ENCODE results near the gene DMWD. TPM values are rescaled to one million over a fixed set of nuclear protein-coding genes. Genes with fewer than 3 reads are reported as not detected.

The DMWD gene
- total RNA-seq, 1 experiment from 2014 or later, result 44.3 TPM

GRCh38 chr19:45789035-45789786, 3.4 kb downstream of the DMWD start:
- DNase-seq (ENCODE audit: low read depth), result no peak

- DNase-seq (ENCODE audit: low read depth), result no peak
These were observed 6.1 kb downstream of the DMWD start for GRCh38 chr19:45786533-45786894.

GRCh38 chr19:45785781-45786532, 6.7 kb downstream of the DMWD start:
- DNase-seq (ENCODE audit: low read depth), result no peak

- DNase-seq (ENCODE audit: low read depth), result no peak
These were observed 7.5 kb downstream of the DMWD start for GRCh38 chr19:45785097-45785496.

GRCh38 chr19:45784096-45784495, 8.5 kb downstream of the DMWD start:
- DNase-seq (ENCODE audit: low read depth), result no peak

GRCh38 chr19:45782820-45783785, 9.5 kb downstream of the DMWD start:
- DNase-seq (ENCODE audit: low read depth), result no peak

- DNase-seq (ENCODE audit: low read depth), result no peak
These were observed 10.4 kb downstream of the DMWD start, which contains the start of gene DMPK for GRCh38 chr19:45782162-45782691. Gene DMPK, minus strand, starts transcription at chr19:45782490. Its CDS starts 138 bp downstream, at chr19:45782352.

- DNase-seq (ENCODE audit: low read depth), result no peak
These were observed 11.2 kb downstream of the DMWD start for GRCh38 chr19:45781214-45782161.

GRCh38 chr19:45780448-45781213, 12.0 kb downstream of the DMWD start:
- no peak for DNase-seq (ENCODE audit: low read depth)

- DNase-seq (ENCODE audit: low read depth), result no peak
These were observed 12.5 kb downstream of the DMWD start for GRCh38 chr19:45780146-45780447.

- no peak for DNase-seq (ENCODE audit: low read depth)
These were observed 13.2 kb downstream of the DMWD start for GRCh38 chr19:45779231-45780145.

- no peak for DNase-seq (ENCODE audit: low read depth)
These were observed 14.5 kb downstream of the DMWD start for GRCh38 chr19:45778010-45778661.

GRCh38 chr19:45777395-45777961, 15.2 kb downstream of the DMWD start:
- DNase-seq (ENCODE audit: low read depth), result no peak

- no peak for DNase-seq (ENCODE audit: low read depth)
These were observed 17.9 kb downstream of the DMWD start for GRCh38 chr19:45774765-45775164.

- no peak for DNase-seq (ENCODE audit: low read depth)
These were observed 19.3 kb downstream of the DMWD start for GRCh38 chr19:45773384-45773783.

GRCh38 chr19:45772912-45773311, 19.7 kb downstream of the DMWD start:
- DNase-seq (ENCODE audit: low read depth), result no peak

- no peak for DNase-seq (ENCODE audit: low read depth)
These were observed 20.4 kb downstream of the DMWD start for GRCh38 chr19:45772130-45772840.
